NCI-H2029 treated with DMSO at 0.1 percent for 48 hours (cell line): ENCODE measurements around the gene CD86.

Experiments
- DNase-seq: peaks from one replicate; lab custom pipeline; 2025; lab: John Stamatoyannopoulos, UW

CD86 gene

GRCh38 chr3:122060040-122060698, 5.0 kb downstream of the CD86 start:
- no peak for DNase-seq

- DNase-seq = no peak
Observed at GRCh38 chr3:122063908-122064307, 8.7 kb downstream of the CD86 start.

- no peak for DNase-seq
Observed at GRCh38 chr3:122064326-122064725, 9.2 kb downstream of the CD86 start.

GRCh38 chr3:122066331-122067213, 11.4 kb downstream of the CD86 start:
- no peak for DNase-seq

GRCh38 chr3:122067214-122067550, 12.0 kb downstream of the CD86 start:
- DNase-seq = no peak

GRCh38 chr3:122067588-122068240, 12.6 kb downstream of the CD86 start:
- no peak for DNase-seq

GRCh38 chr3:122074621-122075265, 19.6 kb downstream of the CD86 start:
- no peak for DNase-seq

- no peak for DNase-seq
Observed at GRCh38 chr3:122076491-122077292, 21.5 kb downstream of the CD86 start.

- DNase-seq = no peak
Observed at GRCh38 chr3:122077293-122078234, 22.4 kb downstream of the CD86 start.

- no peak for DNase-seq
Observed at GRCh38 chr3:122078235-122078935, 23.2 kb downstream of the CD86 start.

GRCh38 chr3:122079524-122080206, 24.5 kb downstream of the CD86 start:
- DNase-seq = no peak

- DNase-seq = no peak
Observed at GRCh38 chr3:122080207-122080587, 25.0 kb downstream of the CD86 start.

- no peak for DNase-seq
Observed at GRCh38 chr3:122081543-122082247, 26.5 kb downstream of the CD86 start.

- no peak for DNase-seq
Observed at GRCh38 chr3:122082357-122082756, 27.2 kb downstream of the CD86 start.

GRCh38 chr3:122084799-122085198, 29.6 kb downstream of the CD86 start:
- DNase-seq = no peak

GRCh38 chr3:122085673-122086072, 30.5 kb downstream of the CD86 start:
- no peak for DNase-seq

- DNase-seq = no peak
Observed at GRCh38 chr3:122088531-122088930, 33.4 kb downstream of the CD86 start.

GRCh38 chr3:122091602-122092295, 36.6 kb downstream of the CD86 start:
- no peak for DNase-seq
